Head of caudate nucleus (tissue), 42 donors: ENCODE results near the gene TAS2R7.
"Not testable (repeated sequence)": the region's sequence is repeated elsewhere in the genome, so short reads cannot be mapped to it uniquely, and the experiment has no call there.

ENCODE experiments used
- DNase-seq, 42 donors: peaks; one replicate each; pipeline versions ENCODE4 v3.0.0 to v3.0.0-alpha.2; 2020 to 2021; ENCODE audit warnings: mixed read lengths in 7 of 42
- intact Hi-C: fragments of 100-400 bp; cut with DNase I; formaldehyde crosslinking; loops from one replicate; pipeline ENCODE4 v1.15.0; 2022

TAS2R7 gene

GRCh38 chr12:10802587-10802986 is at the start of gene TAS2R7:
Gene TAS2R7, minus strand, starts transcription at chr12:10802627. Its CDS starts 57 bp downstream, at chr12:10802570.
- no peak for DNase-seq
- intact Hi-C loops, result no loop called here

GRCh38 chr12:10851243-10851858 is 48.9 kb upstream of the TAS2R7 start:
- intact Hi-C loops, result no loop called here
- DNase-seq, result no peak

GRCh38 chr12:10849425-10849878 is 47.0 kb upstream of the TAS2R7 start, which contains the start of gene PRR4:
Gene PRR4, minus strand, starts transcription at chr12:10849475. Its CDS starts 38 bp downstream, at chr12:10849437.
- DNase-seq, result no peak
- intact Hi-C loops, result no loop called here

- DNase-seq, result no peak
- intact Hi-C loops, result no loop called here
Observed at GRCh38 chr12:10847744-10848143, 45.3 kb upstream of the TAS2R7 start.

- DNase-seq, result no peak
- intact Hi-C loops, result no loop called here
Observed at GRCh38 chr12:10842862-10843261, 40.4 kb upstream of the TAS2R7 start.

GRCh38 chr12:10838461-10838860 is 36.0 kb upstream of the TAS2R7 start:
- intact Hi-C loops, result no loop called here
- DNase-seq, result no peak

GRCh38 chr12:10829994-10830393 is 27.6 kb upstream of the TAS2R7 start:
- intact Hi-C loops, result no loop called here
- no peak for DNase-seq

GRCh38 chr12:10826258-10826657 is 23.8 kb upstream of the TAS2R7 start, which contains the start of gene TAS2R10:
Gene TAS2R10, minus strand, starts transcription at chr12:10826358. Its CDS starts 89 bp downstream, at chr12:10826269.
- intact Hi-C loops, result no loop called here
- no peak for DNase-seq

GRCh38 chr12:10824957-10825356 is 22.5 kb upstream of the TAS2R7 start:
- intact Hi-C loops, result no loop called here
- no peak for DNase-seq

- intact Hi-C loops, result no loop called here
- DNase-seq, result no peak
Observed at GRCh38 chr12:10811883-10812536, 9.6 kb upstream of the TAS2R7 start.

GRCh38 chr12:10810068-10810467 is 7.6 kb upstream of the TAS2R7 start, which contains the start of gene TAS2R9:
Gene TAS2R9, minus strand, starts transcription at chr12:10810168. Its CDS starts 93 bp downstream, at chr12:10810075.
- intact Hi-C loops, result no loop called here
- no peak for DNase-seq

GRCh38 chr12:10807186-10807585 is 4.8 kb upstream of the TAS2R7 start, which contains the start of gene TAS2R8:
Gene TAS2R8, minus strand, starts transcription at chr12:10807286. Its CDS starts 306 bp downstream, at chr12:10806980.
- DNase-seq, result no peak
- intact Hi-C loops, result no loop called here

- intact Hi-C loops, result no loop called here
- DNase-seq, result no peak
Observed at GRCh38 chr12:10801741-10802140, 686 bp downstream of the TAS2R7 start.

GRCh38 chr12:10794222-10794621 is 8.2 kb downstream of the TAS2R7 start:
- intact Hi-C loops, result no loop called here
- no peak for DNase-seq

GRCh38 chr12:10791769-10792168 is 10.7 kb downstream of the TAS2R7 start:
- intact Hi-C loops, DNase-seq: not testable (repeated sequence)

- no peak for DNase-seq
- intact Hi-C loops, result no loop called here
Observed at GRCh38 chr12:10783252-10783651, 19.2 kb downstream of the TAS2R7 start.

- no peak for DNase-seq
- intact Hi-C loops, result loop anchor here (10.0 kb wide), 1 partner anchor 416 kb away; no protein-coding TSS in a partner anchor
Observed at GRCh38 chr12:10779103-10779502, 23.3 kb downstream of the TAS2R7 start.

- peak in 1 of 42 donors; percentile 17 for DNase-seq
- intact Hi-C loops, result loop anchor here (10.0 kb wide), 1 partner anchor 424 kb away; no protein-coding TSS in a partner anchor
Observed at GRCh38 chr12:10771132-10771733, 31.2 kb downstream of the TAS2R7 start.

GRCh38 chr12:10759657-10760056 is 42.8 kb downstream of the TAS2R7 start:
- intact Hi-C loops, result loop anchor here (10.0 kb wide), 2 partner anchors 525 to 725 kb away; no protein-coding TSS in a partner anchor
- no peak for DNase-seq

- no peak for DNase-seq
- intact Hi-C loops, result loop anchor here (10.0 kb wide), 1 partner anchor 521 kb away; no protein-coding TSS in a partner anchor
Observed at GRCh38 chr12:10756194-10756593, 46.2 kb downstream of the TAS2R7 start.
